Measurements from ENCODE around the gene LPAR1.

The LPAR1 gene

GRCh38 chr9:110979636-110980035 is 58.6 kb downstream of the LPAR1 start:
- no peak overlapping the region for H3K27ac ChIP-seq
- no peak for TF ChIP-seq CTCF (IDR thresholded peaks at IDR 0.05)
- no peak overlapping the region for H3K4me3 ChIP-seq
- H3K27me3 ChIP-seq: no peaks in the 10 kb centered on the region
- no peaks in the 10 kb centered on the region for H3K36me3 ChIP-seq
- DNase-seq: no peak
- H3K4me1 ChIP-seq: peaks cover 0 to 53% (median 12%) of the 10 kb centered on the region in 4 donors
- intact Hi-C loops (cut with DNase I; ENCODE audit: low total_unique reads): no loop called here
- no peaks in the 10 kb centered on the region for H3K9me3 ChIP-seq

DNA sequence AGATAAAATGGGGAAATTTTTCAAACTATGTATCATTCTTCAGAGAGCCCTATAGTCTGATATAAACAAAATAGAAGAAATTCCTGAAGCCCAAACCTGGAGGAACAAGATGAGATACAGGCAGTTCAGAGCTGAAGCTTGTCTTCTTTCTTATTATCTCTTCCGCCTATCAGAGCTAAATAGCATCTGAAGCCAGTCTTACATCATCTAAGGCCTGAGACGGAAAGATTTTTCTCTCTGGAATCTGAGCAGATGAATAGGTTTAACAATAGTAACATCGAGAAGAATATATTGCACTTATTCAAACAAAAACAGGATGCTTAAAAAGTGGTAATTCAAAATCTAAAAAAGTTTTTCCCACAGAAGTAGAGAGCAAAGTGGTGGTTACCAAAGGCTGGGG is 59.8 kb downstream of the LPAR1 start:
- Histone ChIP-seq H3K4me3 (no peak overlapping the region), H3K27ac (no peak overlapping the region), H3K36me3 (no peaks in the 10 kb centered on the region), H3K4me1 (peaks cover 0 to 61% (median 12%) of the 10 kb centered on the region in 4 donors), H3K9me3 (no peaks in the 10 kb centered on the region), H3K27me3 (no peaks in the 10 kb centered on the region)
- DNase-seq: no peak
- no peak for TF ChIP-seq CTCF (IDR thresholded peaks at IDR 0.05)
- intact Hi-C loops (cut with DNase I; ENCODE audit: low total_unique reads): no loop called here

DNA sequence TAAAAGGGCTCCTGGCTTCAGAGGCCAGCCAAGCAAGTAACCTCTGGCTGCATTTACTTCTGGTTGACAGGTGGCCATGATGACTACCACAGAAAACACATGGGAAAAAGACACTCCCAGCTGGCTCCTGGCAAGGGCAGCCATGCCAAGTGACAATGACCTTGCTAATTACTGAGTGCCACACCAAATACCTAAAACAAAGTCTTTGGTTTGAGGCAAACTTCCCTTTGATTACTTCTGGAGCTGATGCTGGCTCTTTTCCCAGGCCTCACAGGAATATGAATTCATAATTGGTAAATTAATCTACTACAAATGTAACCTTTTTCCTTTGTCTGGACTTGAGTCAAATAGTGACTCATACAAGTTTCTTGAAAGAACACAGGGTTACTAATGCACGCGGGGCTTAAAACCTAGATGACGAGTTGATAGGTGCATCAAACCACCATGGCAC is 61.0 kb downstream of the LPAR1 start:
- Histone ChIP-seq H3K4me3 (no peak overlapping the region), H3K9me3 (no peaks in the 10 kb centered on the region), H3K27ac (no peak overlapping the region), H3K36me3 (no peaks in the 10 kb centered on the region), H3K27me3 (no peaks in the 10 kb centered on the region), H3K4me1 (peaks cover 0 to 61% (median 12%) of the 10 kb centered on the region in 4 donors)
- no peak for DNase-seq
- intact Hi-C loops (cut with DNase I; ENCODE audit: low total_unique reads): no loop called here
- no peak for TF ChIP-seq CTCF (IDR thresholded peaks at IDR 0.05)

- intact Hi-C loops (cut with DNase I; ENCODE audit: low total_unique reads): no loop called here
- H3K9me3 ChIP-seq: no peaks in the 10 kb centered on the region
Observed at GRCh38 chr9:110975969-110976368, 62.3 kb downstream of the LPAR1 start.

DNA sequence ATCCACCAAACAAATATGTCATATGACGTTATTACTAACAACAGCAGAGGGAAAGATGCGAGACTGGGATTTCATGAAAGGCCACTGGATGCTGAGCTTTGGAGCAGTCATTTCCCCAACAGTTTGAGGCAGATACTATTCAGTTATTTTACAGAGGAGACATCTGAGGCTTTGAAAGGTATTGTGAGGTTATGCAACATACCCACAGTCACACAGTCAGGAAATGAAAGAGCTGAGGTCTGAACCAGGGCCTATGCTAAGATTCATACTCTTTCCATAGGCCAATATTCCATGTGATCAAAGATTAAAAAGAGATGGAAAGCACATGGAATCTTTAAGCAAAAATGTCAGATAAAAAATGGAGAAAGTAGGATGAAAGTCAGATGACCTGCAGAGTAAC is 63.0 kb downstream of the LPAR1 start:
- intact Hi-C loops (cut with DNase I; ENCODE audit: low total_unique reads): no loop called here
- H3K27me3 ChIP-seq: no peaks in the 10 kb centered on the region
- H3K9me3 ChIP-seq: no peaks in the 10 kb centered on the region
- no peak for DNase-seq
- no peak overlapping the region for H3K27ac ChIP-seq
- H3K4me1 ChIP-seq: peaks cover 0 to 61% (median 12%) of the 10 kb centered on the region in 4 donors
- no peak for TF ChIP-seq CTCF (IDR thresholded peaks at IDR 0.05)
- no peak overlapping the region for H3K4me3 ChIP-seq
- H3K36me3 ChIP-seq: peaks cover 0 to 8% (median 6%) of the 10 kb centered on the region in 3 donors

More at GRCh38 chr9:110975969-110976368, 62.3 kb downstream of the LPAR1 start:
- TF ChIP-seq CTCF (IDR thresholded peaks at IDR 0.05): no peak
- H3K36me3 ChIP-seq: peaks cover 0 to 7% (median 0%) of the 10 kb centered on the region in 3 donors
- peaks cover 0 to 61% (median 12%) of the 10 kb centered on the region in 4 donors for H3K4me1 ChIP-seq
- H3K27ac ChIP-seq: no peak overlapping the region
- no peak for DNase-seq
- no peaks in the 10 kb centered on the region for H3K27me3 ChIP-seq
- H3K4me3 ChIP-seq: no peak overlapping the region

- no peak for DNase-seq
- H3K9me3 ChIP-seq: no peaks in the 10 kb centered on the region
- intact Hi-C loops (cut with DNase I; ENCODE audit: low total_unique reads): no loop called here
- peaks cover 7 to 21% (median 8%) of the 10 kb centered on the region in 3 donors for H3K36me3 ChIP-seq
- H3K4me3 ChIP-seq: no peak overlapping the region
- H3K27me3 ChIP-seq: no peaks in the 10 kb centered on the region
- peaks cover 0 to 38% (median 4%) of the 10 kb centered on the region in 4 donors for H3K4me1 ChIP-seq
- TF ChIP-seq CTCF (IDR thresholded peaks at IDR 0.05): no peak
- H3K27ac ChIP-seq: no peak overlapping the region
Observed at GRCh38 chr9:110971705-110972104, 66.6 kb downstream of the LPAR1 start.

Measured in tibial artery (tissue), 4 donors.